H1 (cell line): ENCODE results near the gene MAPK4. TPM values are rescaled to one million over a fixed set of nuclear protein-coding genes. Genes with fewer than 3 reads are reported as not detected.

Source experiments
- CTCF ChIA-PET: fragments of 300-600 bp; sonication (Branson Sonifier 250); formaldehyde crosslinking; loops from one replicate; lab custom pipeline; 2021; ENCODE audit not compliant: partially characterized antibody; lab: Charles Lee
- POLR2A ChIA-PET: fragments of 300-600 bp; sonication (Branson Sonifier 250); formaldehyde crosslinking; loops from one replicate; lab custom pipeline; 2021; ENCODE audit warnings: inconsistent platforms; ENCODE audit not compliant: partially characterized antibody; lab: Charles Lee
- DNase-seq, 2 experiments: peaks; one replicate each; pipeline versions ENCODE4 v3.0.0 to v3.0.0-alpha.2; 2010 to 2022; ENCODE audit warnings: low spot score in 2 of 2, low read depth in 1 of 2, mixed read lengths in 1 of 2
- FAIRE-seq: peaks from 2 replicates; lab custom pipeline; 2011; peaks lifted over from hg19 to GRCh38; lab: Jason Lieb, UNC
- H2AFZ ChIP-seq: 2 replicates; pipeline ENCODE4 v1.8.1; 2012; ENCODE audit warnings: low read length, inconsistent platforms
- H2AK5ac ChIP-seq: 2 replicates; pipeline ENCODE4 v1.6.1; 2013; ENCODE audit warnings: low read depth, low read length
- H2BK120ac ChIP-seq: replicated peaks from 2 replicates; pipeline ENCODE3; 2013; ENCODE audit warnings: low read depth, low read length, inconsistent platforms
- H2BK12ac ChIP-seq: 2 replicates; pipeline ENCODE4 v1.6.1; 2013; ENCODE audit warnings: low read depth, low read length
- H2BK15ac ChIP-seq: 2 replicates; pipeline ENCODE4 v1.6.1; 2013; ENCODE audit warnings: low read length
- H2BK20ac ChIP-seq: 2 replicates; pipeline ENCODE4 v1.6.1; 2013; ENCODE audit warnings: low read length
- H2BK5ac ChIP-seq: 2 replicates; pipeline ENCODE4 v1.6.1; 2013; ENCODE audit warnings: low read depth, low read length
- H3K14ac ChIP-seq: 2 replicates; pipeline ENCODE4 v1.6.1; 2013; ENCODE audit warnings: inconsistent platforms; ENCODE audit not compliant: insufficient read length
- H3K18ac ChIP-seq: 2 replicates; pipeline ENCODE4 v1.6.1; 2013; ENCODE audit warnings: low read length; ENCODE audit errors: extremely low read depth
- H3K23ac ChIP-seq: 2 replicates; pipeline ENCODE4 v1.6.1; 2013; ENCODE audit warnings: inconsistent platforms; ENCODE audit not compliant: insufficient read length
- H3K23me2 ChIP-seq: 2 replicates; pipeline ENCODE4 v1.6.1; 2013; ENCODE audit warnings: low read depth, low read length
- H3K27ac ChIP-seq: 2 replicates; pipeline ENCODE4 v1.6.1; 2011; ENCODE audit warnings: low read depth, low read length, inconsistent platforms
- H3K27me3 ChIP-seq, 4 experiments: replicated peaks in 1 of 4; 1 replicate in 1 of 4; 2 replicates in 3 of 4; pipeline versions ENCODE4 v1.6.1 to v1.8.1; 2011 to 2013; ENCODE audit warnings: low read length in 3 of 4, mild to moderate bottlenecking in 3 of 4, inconsistent platforms in 2 of 4, mixed read lengths in 2 of 4, moderate library complexity in 1 of 4; ENCODE audit not compliant: control insufficient read depth in 3 of 4, insufficient read depth in 3 of 4; ENCODE audit errors: extremely low read depth in 1 of 4
- H3K36me3 ChIP-seq, 4 experiments: 2 replicates each; pipeline versions ENCODE4 v1.6.1 to v1.8.1; 2011 to 2013; ENCODE audit warnings: mild to moderate bottlenecking in 4 of 4, low read length in 3 of 4, moderate library complexity in 2 of 4, control low read depth in 1 of 4, inconsistent platforms in 1 of 4; ENCODE audit not compliant: insufficient read depth in 4 of 4, control insufficient read depth in 2 of 4
- H3K4ac ChIP-seq: replicated peaks from 2 replicates; pipeline ENCODE3; 2013; ENCODE audit warnings: low read length, low read depth, mixed read lengths, inconsistent platforms; ENCODE audit not compliant: insufficient read length
- H3K4me1 ChIP-seq, 4 experiments: replicated peaks in 1 of 4; 1 replicate in 1 of 4; 2 replicates in 3 of 4; pipeline versions ENCODE4 v1.6.1 to v1.8.1; 2011 to 2013; ENCODE audit warnings: low read length in 3 of 4, inconsistent platforms in 2 of 4, mixed read lengths in 1 of 4; ENCODE audit not compliant: insufficient read depth in 4 of 4, control insufficient read depth in 3 of 4
- H3K4me2 ChIP-seq, 2 experiments: 2 replicates each; pipeline versions ENCODE4 v1.6.1 to v1.8.1; 2011 to 2013; ENCODE audit warnings: low read depth in 2 of 2, low read length in 2 of 2, control low read depth in 1 of 2, inconsistent platforms in 1 of 2, mild to moderate bottlenecking in 1 of 2; ENCODE audit not compliant: insufficient read depth in 1 of 2
- H3K4me3 ChIP-seq, 4 experiments: fragments of 200-600, 300-600 bp in 1 of 4; sonication (generic), shearing (Covaris generic), sonication (Bioruptor Twin) in 1 of 4; 2 replicates each; pipeline versions ENCODE4 v1.5.1 to v1.8.1; 2011 to 2016; ENCODE audit warnings: low read length in 4 of 4, low read depth in 3 of 4, control low read depth in 2 of 4, inconsistent platforms in 2 of 4, mild to moderate bottlenecking in 2 of 4, mixed read lengths in 1 of 4, moderate library complexity in 1 of 4; ENCODE audit not compliant: insufficient read depth in 2 of 4; ENCODE audit errors: extremely low read depth in 1 of 4
- H3K56ac ChIP-seq: replicated peaks from 2 replicates; pipeline ENCODE3; 2013; ENCODE audit warnings: low read depth, mild to moderate bottlenecking, mixed read lengths, low read length, inconsistent platforms; ENCODE audit not compliant: insufficient read length
- H3K79me1 ChIP-seq: 2 replicates; pipeline ENCODE4 v1.6.1; 2013; ENCODE audit warnings: low read depth, low read length, control low read depth
- H3K79me2 ChIP-seq, 2 experiments: 2 replicates each; pipeline versions ENCODE4 v1.6.1 to v1.8.1; 2012 to 2013; ENCODE audit warnings: low read length in 2 of 2, mild to moderate bottlenecking in 2 of 2, inconsistent platforms in 1 of 2; ENCODE audit not compliant: insufficient read depth in 2 of 2, control insufficient read depth in 1 of 2
- H3K9ac ChIP-seq, 4 experiments: replicated peaks in 1 of 4; 1 replicate in 1 of 4; 2 replicates in 3 of 4; pipeline versions ENCODE4 v1.6.1 to v1.8.1; 2011 to 2013; ENCODE audit warnings: low read depth in 3 of 4, low read length in 3 of 4, control low read depth in 2 of 4, mild to moderate bottlenecking in 2 of 4, moderate library complexity in 2 of 4, inconsistent platforms in 1 of 4; ENCODE audit errors: extremely low read depth in 1 of 4
- H3K9me3 ChIP-seq, 2 experiments: 2 replicates each; pipeline versions ENCODE4 v1.6.1 to v1.8.1; 2012 to 2013; ENCODE audit warnings: mild to moderate bottlenecking in 2 of 2, moderate library complexity in 2 of 2, control low read depth in 1 of 2, inconsistent platforms in 1 of 2, low read depth in 1 of 2, low read length in 1 of 2, mixed read lengths in 1 of 2; ENCODE audit not compliant: insufficient read depth in 2 of 2
- H4K20me1 ChIP-seq, 2 experiments: replicated peaks in 1 of 2; 2 replicates each; pipeline versions ENCODE3 to v1.8.1; 2011 to 2013; ENCODE audit warnings: inconsistent platforms in 2 of 2, low read length in 2 of 2, mild to moderate bottlenecking in 1 of 2; ENCODE audit not compliant: insufficient read depth in 2 of 2, control insufficient read depth in 1 of 2
- H4K5ac ChIP-seq: 2 replicates; pipeline ENCODE4 v1.6.1; 2013; ENCODE audit warnings: low read length, low read depth, mixed read lengths, inconsistent platforms; ENCODE audit not compliant: insufficient read length
- H4K8ac ChIP-seq: 2 replicates; pipeline ENCODE4 v1.8.0; 2013; ENCODE audit warnings: mild to moderate bottlenecking, moderate library complexity, low read length, inconsistent platforms; ENCODE audit not compliant: insufficient read depth; ENCODE audit errors: extremely low read depth
- H4K91ac ChIP-seq: replicated peaks from 2 replicates; pipeline ENCODE3; 2013; ENCODE audit warnings: low read length, mixed read lengths, inconsistent platforms; ENCODE audit not compliant: insufficient read length
- CTBP2 ChIP-seq: IDR thresholded peaks from 2 replicates; pipeline ENCODE4 v1.7.0; 2011; ENCODE audit warnings: borderline replicate concordance, mild to moderate bottlenecking, moderate library complexity, mixed read lengths, low read length; ENCODE audit not compliant: insufficient read depth, insufficient read length
- GABPA ChIP-seq: IDR thresholded peaks from 2 replicates; pipeline ENCODE4 v1.6.1; 2011; ENCODE audit warnings: mild to moderate bottlenecking, low read length, moderate library complexity, borderline replicate concordance; ENCODE audit not compliant: insufficient read depth
- WGBS, 2 experiments: shearing (Covaris generic) in 1 of 2; methylation state at CpG; one replicate each; pipeline versions ENCODE4 v1.1.6 to v1.1.7; 2013 to 2015; ENCODE audit warnings: low lambda C conversion rate in 2 of 2, mixed read lengths in 2 of 2, inconsistent platforms in 1 of 2, low coverage in 1 of 2, missing lambda C conversion rate in 1 of 2; ENCODE audit not compliant: insufficient replicate concordance in 2 of 2, insufficient coverage in 1 of 2, insufficient read length in 1 of 2; ENCODE audit errors: extremely low coverage in 1 of 2, missing lambda C conversion rate in 1 of 2; 5-methylcytosine and 5-hydroxymethylcytosine counted together
- polyA plus RNA-seq, 7 experiments: library from polyadenylated mRNA; depleted of rRNA in 3 of 7; stranded (reverse) in 5 of 7; unstranded in 2 of 7; fragments of >200 nt in 5 of 7; fragments of 200-250 nt in 2 of 7; gene quantifications; 1 replicate in 5 of 7; 2 replicates in 1 of 7; 4 replicates in 1 of 7; pipeline versions ENCODE4 v1.2.1 to v1.2.3, GENCODE V29; 2011 to 2013; ENCODE audit warnings: missing spikeins in 2 of 7, mixed read lengths in 2 of 7
- total RNA-seq: library from RNA; stranded (reverse); fragmentation: NEBNext Ultra II Directional; extraction: Animal tissue kit (Norgen Biotek cat#: 25700); gene quantifications from 2 replicates; pipeline ENCODE4 v1.2.1, GENCODE V29; 2021

Gene MAPK4
- total and polyA plus RNA-seq, 2 of the 8 experiments (the other 6 are each of a cell fraction or from before 2014, with no cell fraction given) = 3.2 to 3.7 TPM

DNA sequence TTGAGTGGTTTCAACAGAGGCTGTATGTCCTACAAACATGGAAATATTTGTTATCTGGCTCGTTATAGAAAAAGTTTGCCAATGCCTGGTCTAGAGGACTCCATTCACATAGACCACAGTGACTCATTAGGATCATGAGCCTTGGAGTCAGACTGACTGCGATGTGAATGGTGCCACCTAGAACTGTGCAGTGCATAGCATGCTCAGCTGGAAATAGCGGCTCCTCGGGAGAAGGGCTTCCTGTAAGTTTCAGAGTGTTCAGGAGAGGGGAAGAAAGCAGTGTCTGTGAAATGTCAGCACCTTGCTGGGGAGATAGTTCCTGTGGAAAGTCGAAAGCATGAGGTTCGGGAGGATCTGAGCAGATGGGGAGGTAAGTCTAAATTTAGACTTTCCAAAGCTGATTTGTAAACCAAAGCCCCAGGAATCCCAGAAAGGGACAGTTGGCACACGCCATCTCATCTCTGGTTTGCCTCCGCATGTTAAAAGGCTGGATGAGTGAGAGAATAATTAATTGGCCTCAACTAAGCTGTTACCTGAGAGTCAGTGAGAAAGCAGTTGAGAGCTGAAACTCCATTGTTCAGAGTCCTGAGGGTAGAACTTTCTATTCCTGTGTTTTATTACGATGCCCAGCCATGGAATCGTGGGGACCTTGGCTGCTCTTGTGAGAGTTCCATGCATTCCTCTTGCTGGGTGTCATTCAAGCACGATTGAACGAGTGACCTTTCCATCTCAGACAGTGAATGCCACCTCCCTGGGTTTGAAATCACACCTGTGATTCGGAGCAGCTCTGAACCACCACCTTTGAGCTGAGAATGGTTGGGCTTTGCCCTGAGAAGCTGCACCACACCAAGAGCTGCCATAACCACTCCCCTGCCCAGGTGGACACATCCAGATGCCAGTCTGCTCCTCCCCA, 99.5 kb downstream of the MAPK4 start:
- DNase-seq (no peak), FAIRE-seq (no peak)
- H2BK12ac ChIP-seq = no peak overlapping the region
- no peaks in the 10 kb centered on the region for H3K79me2 ChIP-seq
- ChIA-PET CTCF (interaction anchor here (0.8 to 6.1 kb wide), 8 partner anchors 9 to 126 kb away, joined by 3 to 56 read pairs (median 4); no protein-coding TSS in a partner anchor), POLR2A (no interaction called here)
- H3K4me1 ChIP-seq = peaks cover 0 to 3% (median 0%) of the 10 kb centered on the region in 4 experiments; a peak in 1 of 7 replicates
- H3K79me1 ChIP-seq = no peaks in the 10 kb centered on the region
- H4K5ac ChIP-seq = no peak overlapping the region
- no peak overlapping the region for H2BK5ac ChIP-seq
- no peaks in the 10 kb centered on the region; a peak in 1 of 7 replicates for H3K27me3 ChIP-seq
- no peak overlapping the region for H3K9ac ChIP-seq
- no peak overlapping the region for H2AFZ ChIP-seq
- no peak overlapping the region for H3K4me2 ChIP-seq
- H3K56ac ChIP-seq = no peak overlapping the region
- no peak overlapping the region for H2AK5ac ChIP-seq
- H3K23me2 ChIP-seq = no peaks in the 10 kb centered on the region
- WGBS, 2 experiments = 90% methylated on average over 13 of the region's 13 CpGs; no CpG with 5 or more reads in 1 of the 2 experiments
- H2BK20ac ChIP-seq = no peak overlapping the region
- no peaks in the 10 kb centered on the region for H4K20me1 ChIP-seq
- H2BK120ac ChIP-seq = no peak overlapping the region
- no peak overlapping the region for H3K18ac ChIP-seq
- H3K9me3 ChIP-seq = peaks cover 7 to 8% of the 10 kb centered on the region in 2 experiments; a peak in 2 of 4 replicates
- no peaks in the 10 kb centered on the region; a peak in 1 of 8 replicates for H3K36me3 ChIP-seq
- no peak overlapping the region for H3K14ac ChIP-seq
- H3K27ac ChIP-seq = no peak overlapping the region
- no peak overlapping the region for H4K91ac ChIP-seq
- no peak overlapping the region for H3K23ac ChIP-seq
- H3K4ac ChIP-seq = no peak overlapping the region
- no peak overlapping the region for H3K4me3 ChIP-seq
- no peak overlapping the region for H2BK15ac ChIP-seq
- TF ChIP-seq CTBP2 = no peak
- no peak for TF ChIP-seq GABPA
- no peak overlapping the region; the same call in 1 of the 2 replicates for H4K8ac ChIP-seq
